GM23338 (cell line): ENCODE measurements around the gene ZFP42. TPM values are rescaled to one million over a fixed set of nuclear protein-coding genes. Genes with fewer than 3 reads are reported as not detected.

Source experiments
- ATAC-seq: fragments of 200-7000 bp; cut with Tn5 transposase; 3 replicates; pipeline ENCODE4 v1.9.1; 2020
- DNase-seq: peaks from one replicate; pipeline ENCODE4 v3.0.0-alpha.2; 2015; ENCODE audit warnings: low spot score
- H2AFZ ChIP-seq: fragments of 200-600 bp; sonication (generic); 2 replicates; pipeline ENCODE4 v1.8.0; 2016; ENCODE audit warnings: antibody characterized with exemption, mild to moderate bottlenecking, moderate library complexity
- H3F3A ChIP-seq: fragments of 200-600 bp; sonication (generic); replicated peaks from 2 replicates; pipeline ENCODE4 v1.8.0; 2017; ENCODE audit warnings: antibody characterized with exemption, mixed run types, low read depth
- H3K27ac ChIP-seq: fragments of 200-600 bp; sonication (generic); 2 replicates; pipeline ENCODE4 v1.6.1; 2016; ENCODE audit warnings: low read depth
- H3K27me3 ChIP-seq: fragments of 200-600 bp; sonication (generic); 2 replicates; pipeline ENCODE4 v1.8.0; 2016; ENCODE audit warnings: mild to moderate bottlenecking, mixed run types, moderate library complexity; ENCODE audit not compliant: insufficient read depth
- H3K36me3 ChIP-seq: fragments of 200-600 bp; sonication (generic); 2 replicates; pipeline ENCODE4 v1.8.0; 2016; ENCODE audit warnings: mild to moderate bottlenecking; ENCODE audit not compliant: insufficient read depth
- H3K4me1 ChIP-seq: fragments of 200-600 bp; sonication (generic); 2 replicates; pipeline ENCODE4 v1.8.0; 2016; ENCODE audit warnings: mild to moderate bottlenecking, moderate library complexity; ENCODE audit not compliant: insufficient read depth
- H3K4me2 ChIP-seq: fragments of 200-600 bp; sonication (generic); 2 replicates; pipeline ENCODE4 v1.7.1; 2017; ENCODE audit warnings: mixed run types
- H3K4me3 ChIP-seq: fragments of 200-600 bp; sonication (generic); 2 replicates; pipeline ENCODE4 v1.6.1; 2016; ENCODE audit warnings: mixed run types
- H3K79me2 ChIP-seq: fragments of 200-600 bp; sonication (generic); replicated peaks from 2 replicates; pipeline ENCODE4 v1.8.0; 2017; ENCODE audit warnings: mild to moderate bottlenecking; ENCODE audit not compliant: insufficient read depth
- H3K9me2 ChIP-seq: fragments of 200-600 bp; sonication (generic); 2 replicates; pipeline ENCODE4 v1.8.0; 2017; ENCODE audit not compliant: insufficient read depth
- H4K20me1 ChIP-seq: fragments of 200-600 bp; sonication (generic); replicated peaks from 2 replicates; pipeline ENCODE4 v1.8.0; 2017; ENCODE audit warnings: mild to moderate bottlenecking; ENCODE audit not compliant: insufficient read depth
- H3K27ac Mint-ChIP-seq: 2 replicates; pipeline ENCODE4 v1.8.0; 2020; ENCODE audit warnings: inconsistent platforms, mild to moderate bottlenecking, moderate library complexity, mixed read lengths
- H3K27me3 Mint-ChIP-seq: 3 replicates; pipeline ENCODE4 v1.8.0; 2022; ENCODE audit warnings: low read depth, mild to moderate bottlenecking, moderate library complexity, mixed read lengths, inconsistent platforms; ENCODE audit not compliant: insufficient read depth, poor library complexity
- H3K36me3 Mint-ChIP-seq: 3 replicates; pipeline ENCODE4 v1.8.0; 2021; ENCODE audit warnings: low read depth, mild to moderate bottlenecking, inconsistent platforms, moderate library complexity, mixed read lengths
- H3K4me1 Mint-ChIP-seq: 3 replicates; pipeline ENCODE4 v1.8.0; 2020; ENCODE audit warnings: mild to moderate bottlenecking, inconsistent platforms, mixed read lengths
- H3K4me3 Mint-ChIP-seq: 3 replicates; pipeline ENCODE4 v1.8.0; 2021; ENCODE audit warnings: moderate library complexity, mild to moderate bottlenecking, inconsistent platforms, mixed read lengths
- H3K9me3 Mint-ChIP-seq: 3 replicates; pipeline ENCODE4 v1.8.0; 2020; ENCODE audit warnings: moderate library complexity, mild to moderate bottlenecking, inconsistent platforms, mixed read lengths
- CTCF ChIP-seq, 2 experiments: fragments of 200-600 bp in 1 of 2; sonication (generic) in 1 of 2; conservative IDR thresholded peaks; 2 replicates each; pipeline versions ENCODE4 v1.5.1 to v1.6.1; 2016 to 2017; ENCODE audit warnings: antibody characterized with exemption in 2 of 2, low read depth in 2 of 2, mild to moderate bottlenecking in 2 of 2, moderate library complexity in 1 of 2
- POLR2AphosphoS5 ChIP-seq: IDR thresholded peaks from 2 replicates; pipeline ENCODE4 v1.6.1; 2016; ENCODE audit warnings: antibody characterized with exemption, low read depth
- ZNF462 ChIP-seq: fragments of 250-450 bp; sonication (Bioruptor Pico); IDR thresholded peaks from 2 replicates; pipeline ENCODE4 v1.5.0; 2020; ENCODE audit warnings: mild to moderate bottlenecking, moderate library complexity
- polyA plus RNA-seq: library from polyadenylated mRNA; unstranded; fragments of >200 nt; fragmentation: Nextera tagmentation; extraction: Ambion mirVana; gene quantifications from 2 replicates; pipeline ENCODE4 v1.2.1, GENCODE V29; 2016
- total RNA-seq: library from RNA; depleted of rRNA; stranded (reverse); fragments of >200 nt; shearing (Covaris generic); gene quantifications from 2 replicates; pipeline ENCODE4 v1.2.3, GENCODE V29; 2014

ZFP42 gene
- total and polyA plus RNA-seq, 2 experiments from 2014 or later = 70.0 to 111 TPM

- TF ChIP-seq ZNF462 (CRISPR knock-in tag) = no peak
Observed at GRCh38 chr4:187992971-187993370, 2.6 kb upstream of the ZFP42 start (continued).

GRCh38 chr4:187993827-187994226 lies 1.7 kb upstream of the ZFP42 start:
- Histone ChIP-seq H3K27me3 (no peaks in the 10 kb centered on the region), H3K36me3 (0 out of 2 replicates have a peak, but pooled peaks cover 4% of the 10 kb centered on the region), H3K27ac (no peak overlapping the region), H3K4me2 (no peak overlapping the region), H3F3A (no peaks in the 10 kb centered on the region), H3K4me3 (no peak overlapping the region), H3K9me2 (no peaks in the 10 kb centered on the region), H3K4me1 (peaks cover 20% of the 10 kb centered on the region), H3K79me2 (peaks cover 33% of the 10 kb centered on the region), H2AFZ (no peak overlapping the region), H4K20me1 (peaks cover 6% of the 10 kb centered on the region)
- H3K4me1 Mint-ChIP-seq = peaks cover 15% of the 10 kb centered on the region
- no peak overlapping the region for H3K4me3 Mint-ChIP-seq
- peaks cover 8% of the 10 kb centered on the region for H3K27me3 Mint-ChIP-seq
- DNase-seq = peak; percentile 87
- ATAC-seq = peak; percentile 7; the same call in 2 of the 3 replicates
- H3K36me3 Mint-ChIP-seq = peaks cover 36% of the 10 kb centered on the region
- H3K27ac Mint-ChIP-seq = peak overlapping the region; percentile 4; the same call in 1 of the 2 replicates
- TF ChIP-seq POLR2AphosphoS5 (no peak), CTCF (conservative IDR thresholded peaks at IDR 0.05; ENCODE audit: low read depth in 2 of 2) (peak; percentile 75 to 89)
- peaks cover 22% of the 10 kb centered on the region for H3K9me3 Mint-ChIP-seq
